Metanephros (tissue), 1 donor: ENCODE data around the gene PI16. TPM values are rescaled to one million over a fixed set of nuclear protein-coding genes. Genes with fewer than 3 reads are reported as not detected.

Source experiments
- total RNA-seq: library from RNA; depleted of rRNA; stranded (reverse); fragments of >200 nt; gene quantifications from one replicate; pipeline ENCODE4 v1.2.3, GENCODE V29; 2014

The PI16 gene, protein sequence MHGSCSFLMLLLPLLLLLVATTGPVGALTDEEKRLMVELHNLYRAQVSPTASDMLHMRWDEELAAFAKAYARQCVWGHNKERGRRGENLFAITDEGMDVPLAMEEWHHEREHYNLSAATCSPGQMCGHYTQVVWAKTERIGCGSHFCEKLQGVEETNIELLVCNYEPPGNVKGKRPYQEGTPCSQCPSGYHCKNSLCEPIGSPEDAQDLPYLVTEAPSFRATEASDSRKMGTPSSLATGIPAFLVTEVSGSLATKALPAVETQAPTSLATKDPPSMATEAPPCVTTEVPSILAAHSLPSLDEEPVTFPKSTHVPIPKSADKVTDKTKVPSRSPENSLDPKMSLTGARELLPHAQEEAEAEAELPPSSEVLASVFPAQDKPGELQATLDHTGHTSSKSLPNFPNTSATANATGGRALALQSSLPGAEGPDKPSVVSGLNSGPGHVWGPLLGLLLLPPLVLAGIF
- 8.8 TPM for total RNA-seq

GRCh38 chr6:36954262-36954931 is at the start of gene PI16:
Gene PI16, plus strand, starts transcription at chr6:36954738. Its CDS starts 23 bp downstream, at chr6:36954761.

GRCh38 chr6:36985808-36986703 is 31.5 kb downstream of the PI16 start, which contains the start of gene MTCH1:
Gene MTCH1, minus strand, starts transcription at chr6:36986196. Its CDS starts 23 bp downstream, at chr6:36986173.

DNA sequence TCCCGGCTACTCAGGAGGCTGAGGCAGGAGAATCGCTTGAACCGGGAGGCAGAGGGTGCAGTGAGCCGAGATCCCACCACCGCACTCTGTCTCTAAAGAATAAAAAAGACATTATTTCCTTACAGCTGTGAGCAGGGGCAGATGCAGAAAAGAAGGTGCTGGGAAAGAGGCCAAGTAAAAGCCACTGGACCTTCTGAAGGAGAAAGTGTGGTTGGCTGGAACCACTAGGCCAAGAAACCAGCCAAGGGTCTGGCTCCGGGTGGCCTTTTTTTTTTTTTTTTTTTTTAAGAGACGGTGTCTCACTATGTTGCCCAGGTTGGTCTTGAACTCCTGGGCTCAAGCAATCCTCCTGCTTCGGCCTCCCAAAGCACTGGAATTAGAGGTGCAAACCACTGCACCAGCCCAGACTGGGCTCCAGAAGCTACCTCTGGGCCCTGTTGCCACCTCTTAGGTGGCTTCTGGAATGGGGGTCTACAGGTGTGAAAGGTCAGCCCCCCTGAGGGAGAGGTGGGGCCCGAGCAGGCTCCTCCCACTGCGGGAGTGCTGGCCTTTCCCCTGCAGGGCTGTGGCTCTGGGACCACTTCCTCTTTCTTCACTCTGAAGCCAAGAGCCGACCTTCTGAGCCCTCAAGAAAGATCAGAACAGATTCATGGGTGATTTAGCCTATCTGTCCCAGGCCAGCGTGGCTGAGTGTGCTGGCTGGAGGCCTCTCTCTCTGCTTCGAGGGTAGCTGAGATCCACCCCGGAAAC is 50.7 kb downstream of the PI16 start, which contains the start of gene FGD2:
FGD2 (plus strand) TSS at position 595 of the 750 bp plus-strand sequence. CDS start 163 bp downstream, outside the sequence.

Other genes with a start within 250 kb of the PI16 start
- gene CPNE5, start 115.3 kb upstream of the PI16 start, total RNA-seq, result 14.2 TPM
- 29.0 TPM for gene PPIL1, start 79.9 kb upstream of the PI16 start, total RNA-seq
- 34.2 TPM for gene C6orf89, start 68.8 kb upstream of the PI16 start, total RNA-seq
- 146 TPM for gene MTCH1, start 31.5 kb downstream of the PI16 start, total RNA-seq
- gene FGD2, start 50.9 kb downstream of the PI16 start, total RNA-seq, result 10.9 TPM
- gene PIM1, start 215.4 kb downstream of the PI16 start, total RNA-seq, result 51.5 TPM